Measurements from ENCODE around the gene SPATA24.
"Not testable (repeated sequence)": the region's sequence is repeated elsewhere in the genome, so short reads cannot be mapped to it uniquely, and the experiment has no call there.

The SPATA24 gene

DNA sequence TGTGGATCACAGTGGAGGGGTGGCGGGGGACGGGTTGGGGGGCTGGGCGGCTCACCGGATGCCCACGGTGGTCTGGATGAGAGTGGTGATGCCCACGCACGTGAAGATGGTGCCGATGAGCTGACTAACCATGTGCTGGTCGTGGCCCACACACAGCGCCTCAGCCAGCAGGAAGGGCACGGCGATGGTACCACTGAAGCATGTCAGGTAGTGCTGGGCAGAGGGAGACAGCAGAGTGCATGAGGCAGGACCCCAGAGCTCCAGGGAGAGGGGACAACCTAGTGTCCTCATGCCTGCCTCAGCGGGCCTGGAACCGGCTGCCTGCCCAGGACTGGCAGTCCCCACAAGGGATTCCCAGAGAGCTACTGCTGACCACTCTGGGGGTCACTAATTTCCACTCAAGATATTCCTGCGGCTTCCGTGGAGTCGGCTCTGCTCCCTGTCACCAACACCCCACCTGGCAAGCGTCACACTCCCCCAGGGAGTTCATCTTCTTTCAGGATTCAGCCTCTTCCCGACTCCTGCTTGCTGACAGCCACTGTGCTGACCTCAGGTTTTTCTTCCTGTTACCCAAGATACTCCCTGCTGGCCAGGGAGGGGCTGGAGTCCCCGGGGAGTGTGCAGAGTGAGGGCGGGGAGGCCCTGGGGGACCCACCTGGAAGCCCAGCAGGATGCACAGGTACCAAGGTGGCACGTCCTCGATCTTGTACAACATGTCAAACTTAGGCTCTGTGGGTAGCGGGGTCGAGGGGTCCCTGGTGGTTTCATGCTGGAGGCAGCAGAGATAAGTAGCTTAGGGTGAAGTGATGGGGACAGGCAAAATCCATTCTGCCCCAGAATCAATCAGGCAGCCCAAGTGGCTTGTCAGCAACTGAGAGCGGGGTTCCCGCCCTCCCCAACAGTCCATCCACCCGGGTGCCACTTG is 21.8 kb downstream of the SPATA24 start:
- no peak for DNase-seq

DNA sequence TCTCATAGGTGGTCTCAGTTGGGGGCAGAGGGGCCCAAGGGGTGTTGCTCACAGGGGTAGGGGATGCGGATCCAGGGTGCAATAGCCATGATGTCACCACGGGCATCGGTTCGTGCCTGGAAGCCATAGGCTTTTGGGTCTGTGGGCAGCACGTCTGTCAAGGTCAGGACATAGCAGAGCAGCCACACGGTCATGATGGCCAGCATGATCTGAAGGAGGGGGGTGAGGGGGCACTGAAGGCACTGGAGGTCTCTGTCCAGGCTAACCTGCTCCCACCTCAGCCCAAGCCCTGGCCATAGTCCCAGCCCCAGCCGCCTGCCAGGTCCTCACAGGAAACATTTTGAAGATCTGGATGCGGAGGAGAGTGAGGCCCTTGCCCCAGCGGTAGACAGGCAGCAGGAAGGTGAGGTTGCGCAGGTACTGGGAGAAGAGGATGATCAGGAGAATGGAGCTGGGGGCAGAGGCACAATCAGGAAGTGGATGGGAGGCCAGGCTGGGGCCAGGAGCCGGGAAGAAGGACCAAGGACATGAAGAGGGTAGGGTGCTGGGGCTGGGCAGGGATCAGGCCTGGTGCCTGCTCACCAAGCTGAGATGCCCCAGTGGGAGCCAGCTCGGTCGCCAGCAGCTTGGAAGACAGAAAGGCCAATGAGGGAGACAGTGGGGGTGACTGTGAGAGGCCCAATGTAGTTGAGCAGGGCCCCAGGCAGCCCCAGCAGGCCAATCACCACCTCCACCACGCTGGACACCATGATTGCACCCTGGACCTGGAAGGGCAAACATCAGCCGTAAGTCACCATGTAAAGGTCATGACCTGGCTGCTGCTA is 24.1 kb downstream of the SPATA24 start:
- DNase-seq, result no peak

DNA sequence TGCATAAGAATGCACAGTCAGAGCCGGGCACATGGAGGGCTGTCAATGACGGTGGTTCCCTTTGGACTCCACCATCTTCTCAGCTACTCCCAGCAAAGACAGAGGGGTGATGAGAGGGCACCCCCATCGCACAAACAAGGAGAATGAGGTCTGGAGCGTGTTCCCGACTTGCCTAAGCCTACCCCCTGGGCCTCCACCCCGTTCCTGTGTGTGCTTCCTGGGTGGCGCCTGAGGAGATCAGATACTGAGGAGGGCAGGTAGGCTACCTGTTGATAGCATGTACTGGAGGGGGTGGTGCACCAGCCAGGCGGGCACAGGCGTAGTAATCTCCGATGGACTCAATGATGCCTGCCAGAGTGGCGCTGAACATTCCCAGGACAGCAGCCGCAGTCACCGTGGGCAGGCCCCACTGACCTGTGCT is 24.9 kb downstream of the SPATA24 start:
- DNase-seq, result no peak

DNA sequence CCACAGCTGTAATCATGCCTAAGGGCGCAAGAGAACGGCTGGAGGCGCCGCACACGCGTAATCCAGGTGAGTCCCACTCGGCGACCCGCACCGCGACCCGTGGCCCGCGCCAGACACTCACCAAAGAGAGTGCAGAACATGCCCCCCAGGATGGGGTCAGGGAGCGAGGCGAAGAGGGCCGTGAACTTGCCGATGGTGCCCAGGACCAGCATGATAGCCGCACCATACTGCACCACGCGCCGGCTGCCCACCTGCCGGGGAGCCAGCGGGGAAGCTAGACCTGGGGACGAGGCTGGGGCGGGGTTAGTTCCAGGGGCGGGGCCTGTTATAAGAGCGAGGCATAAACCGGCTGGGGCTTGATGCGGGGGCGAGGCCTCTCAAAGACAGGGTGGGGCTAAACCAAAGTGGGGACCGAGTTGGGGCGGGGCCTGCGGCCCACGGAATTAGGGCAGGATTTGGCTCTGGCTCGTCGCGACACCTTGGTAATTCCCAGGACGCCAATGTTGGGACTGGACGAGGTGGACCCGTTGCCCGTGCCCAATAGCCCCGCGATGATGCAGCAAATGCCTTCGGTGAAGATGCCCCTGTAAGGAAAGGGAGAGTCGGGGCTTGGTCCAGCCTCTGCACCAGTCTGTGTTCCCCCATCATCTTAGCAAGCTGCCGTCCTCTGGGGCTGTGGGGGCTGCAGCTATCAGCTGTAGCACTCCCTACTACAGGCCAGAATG is 25.6 kb downstream of the SPATA24 start:
- no peak for DNase-seq

DNA sequence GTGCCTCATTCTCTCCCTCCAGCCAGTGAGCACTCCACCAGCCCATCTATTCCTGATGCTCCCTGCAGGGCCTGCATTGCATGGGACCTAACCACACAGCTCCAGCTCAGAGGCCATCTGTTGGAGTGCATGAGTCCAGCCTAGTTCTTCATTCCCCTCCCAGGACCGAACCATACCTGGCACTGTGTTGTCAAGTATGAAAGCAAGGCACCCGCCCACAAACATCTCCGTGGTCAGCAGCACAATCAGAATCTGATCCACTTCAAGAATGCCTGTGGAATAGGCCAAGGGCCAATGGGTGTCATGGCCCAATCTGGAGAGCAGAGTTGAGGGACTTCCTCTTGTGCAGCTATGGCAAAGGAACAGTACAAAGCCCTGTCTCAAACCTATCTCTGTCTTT is 26.7 kb downstream of the SPATA24 start:
- DNase-seq, result no peak

DNA sequence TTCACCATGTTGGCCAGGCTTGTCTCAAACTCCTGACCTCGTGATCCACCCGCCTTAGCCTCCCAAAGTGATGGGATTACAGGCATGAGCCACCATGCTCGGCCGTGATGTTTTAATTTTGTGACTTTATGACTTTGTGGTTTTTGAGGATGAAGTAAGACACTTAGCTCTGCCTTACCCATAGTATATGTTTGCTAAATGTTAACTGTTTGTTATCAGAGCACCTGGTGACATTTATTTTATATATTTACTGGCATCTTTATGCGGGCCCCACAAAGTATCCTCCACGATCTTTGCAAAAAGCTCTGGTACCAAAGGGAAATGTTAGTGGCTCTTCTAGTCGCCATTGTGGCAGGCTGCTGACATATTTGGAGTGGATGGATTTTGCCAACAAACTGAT is 27.5 kb downstream of the SPATA24 start:
- no peak for DNase-seq

DNA sequence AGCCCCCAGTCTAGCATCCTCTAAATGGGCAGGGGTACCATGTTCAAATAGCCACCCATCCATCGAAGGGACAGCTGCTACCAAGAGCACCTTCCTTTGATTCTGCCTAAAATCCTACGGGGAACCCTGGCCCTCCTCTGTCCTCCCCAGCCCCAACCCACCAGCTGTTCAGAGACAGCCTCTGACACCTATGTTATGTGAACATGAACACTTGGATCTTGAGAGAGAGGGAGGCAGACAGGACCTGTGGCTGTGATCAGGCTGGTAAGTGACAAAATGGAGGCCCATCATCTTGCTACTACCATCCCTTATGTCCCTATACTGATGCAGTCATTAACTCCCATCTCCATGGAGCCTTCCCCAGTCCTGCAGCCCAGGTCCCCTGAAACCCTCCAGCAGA is 29.0 kb downstream of the SPATA24 start:
- no peak for DNase-seq

DNA sequence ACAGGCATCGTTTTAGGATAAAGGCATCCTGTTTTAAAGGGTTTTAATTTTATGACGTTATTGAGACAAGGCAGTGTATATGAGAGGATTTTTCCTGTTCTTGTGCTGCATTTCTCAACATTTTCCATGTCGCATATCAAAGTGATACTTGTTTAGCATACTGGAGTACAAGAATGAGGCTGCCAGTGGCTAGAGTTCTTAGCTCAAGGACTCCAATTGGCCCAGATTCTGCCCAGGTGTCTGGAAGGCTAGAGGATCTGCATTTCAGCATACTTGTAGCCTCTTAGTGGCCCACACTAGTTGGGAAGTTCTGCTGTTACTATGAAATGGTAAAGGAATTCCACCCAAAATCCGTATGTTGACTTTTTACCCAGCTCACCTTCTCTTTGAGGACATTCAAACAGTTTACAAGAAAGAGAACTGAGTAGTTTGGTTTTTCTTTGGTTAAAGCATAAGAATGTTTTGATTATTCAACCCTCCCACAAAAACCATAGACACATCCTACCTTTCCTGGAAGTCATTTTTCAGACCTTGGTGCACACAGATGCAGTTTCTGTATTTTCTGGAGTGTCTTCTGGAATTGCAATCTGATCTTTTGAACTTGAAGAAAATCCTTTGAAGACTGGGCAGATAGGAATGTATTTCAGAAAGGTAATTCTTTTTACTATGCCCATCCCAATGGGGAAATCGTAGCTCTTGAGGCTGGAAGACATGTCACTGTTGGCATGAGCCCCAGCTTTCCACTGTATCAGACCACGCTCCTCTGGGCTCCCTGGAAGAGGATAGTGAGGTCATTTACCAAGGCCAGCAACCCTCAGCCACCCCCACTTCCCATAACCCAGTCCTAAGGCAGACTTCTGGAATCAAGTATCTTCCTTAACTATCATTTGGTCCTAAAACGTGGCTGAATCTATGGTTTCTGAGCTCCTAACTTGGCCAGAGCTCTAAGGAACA is 32.1 kb downstream of the SPATA24 start:
- no peak for DNase-seq

DNA sequence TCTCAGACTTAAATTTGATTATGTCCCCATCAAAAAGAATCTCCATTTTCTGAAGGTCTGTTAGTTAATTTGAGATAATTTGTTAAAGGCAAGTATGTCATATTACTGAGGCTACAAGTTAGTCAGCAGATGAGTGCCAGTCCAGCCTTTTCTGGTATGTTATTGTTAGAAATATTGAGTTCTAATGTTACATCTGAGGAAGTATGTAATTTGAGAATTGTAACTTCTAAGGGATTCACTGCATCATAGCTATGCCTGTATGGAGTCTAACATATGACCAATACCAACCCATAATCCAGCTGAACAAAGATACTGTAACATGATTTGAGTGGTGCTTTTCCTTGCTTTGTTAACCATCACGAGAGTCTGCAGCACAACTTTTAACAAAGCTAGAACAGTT is 34.7 kb downstream of the SPATA24 start:
- DNase-seq, result no peak

DNA sequence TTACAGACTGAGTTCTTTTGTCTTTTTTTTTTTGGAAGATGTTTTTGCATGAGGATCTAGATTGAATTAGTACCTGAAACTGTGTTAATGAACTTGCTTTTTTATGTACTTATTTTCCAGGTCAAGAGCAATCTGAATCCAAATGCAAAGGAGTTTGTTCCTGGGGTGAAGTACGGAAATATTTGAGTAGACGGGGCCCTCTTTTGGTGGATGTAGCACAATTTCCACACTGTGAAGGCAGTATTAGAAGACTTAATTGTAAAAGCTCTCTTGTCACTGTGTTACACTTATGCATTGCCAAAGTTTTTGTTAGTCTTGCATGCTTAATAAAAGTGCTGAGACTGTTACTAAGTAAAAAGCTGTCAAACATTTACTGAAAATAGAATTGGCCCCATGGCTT is 35.3 kb downstream of the SPATA24 start:
- DNase-seq, result no peak

DNA sequence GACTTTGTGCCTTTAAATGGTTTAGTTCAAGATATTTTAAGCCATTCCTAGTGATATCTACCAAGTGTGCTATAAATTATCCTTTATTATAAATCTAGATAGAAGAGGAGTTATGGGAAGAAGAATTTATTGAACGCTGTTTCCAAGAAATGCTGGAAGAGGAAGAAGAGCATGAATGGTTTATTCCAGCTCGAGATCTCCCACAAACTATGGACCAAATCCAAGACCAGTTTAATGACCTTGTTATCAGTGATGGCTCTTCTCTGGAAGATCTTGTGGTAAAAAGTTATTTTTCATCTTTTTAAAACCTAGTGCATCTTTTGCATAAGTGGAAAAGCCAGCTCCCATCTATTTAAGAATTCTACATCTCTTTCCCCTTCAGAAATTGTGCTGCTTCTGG is 39.4 kb downstream of the SPATA24 start:
- no peak for DNase-seq

DNA sequence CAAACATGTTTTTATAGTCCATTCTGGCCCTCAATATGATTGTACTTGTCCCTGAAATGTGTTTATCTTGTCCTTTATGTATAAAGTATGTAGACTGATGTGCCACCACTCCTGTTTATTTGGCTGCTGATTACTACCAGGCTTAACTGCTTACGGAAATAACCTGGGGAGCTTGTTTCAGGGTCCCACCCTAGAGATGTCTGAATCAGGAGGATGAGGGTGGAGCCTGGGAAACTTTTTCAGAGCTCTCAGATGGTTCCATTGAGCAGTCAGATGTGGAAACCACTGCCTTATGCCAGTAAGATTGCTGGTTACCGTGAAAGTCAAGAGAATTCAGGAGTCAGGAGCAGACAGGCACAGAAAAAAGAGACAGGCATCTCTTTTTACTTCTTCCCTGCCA is 40.0 kb downstream of the SPATA24 start:
- no peak for DNase-seq

DNA sequence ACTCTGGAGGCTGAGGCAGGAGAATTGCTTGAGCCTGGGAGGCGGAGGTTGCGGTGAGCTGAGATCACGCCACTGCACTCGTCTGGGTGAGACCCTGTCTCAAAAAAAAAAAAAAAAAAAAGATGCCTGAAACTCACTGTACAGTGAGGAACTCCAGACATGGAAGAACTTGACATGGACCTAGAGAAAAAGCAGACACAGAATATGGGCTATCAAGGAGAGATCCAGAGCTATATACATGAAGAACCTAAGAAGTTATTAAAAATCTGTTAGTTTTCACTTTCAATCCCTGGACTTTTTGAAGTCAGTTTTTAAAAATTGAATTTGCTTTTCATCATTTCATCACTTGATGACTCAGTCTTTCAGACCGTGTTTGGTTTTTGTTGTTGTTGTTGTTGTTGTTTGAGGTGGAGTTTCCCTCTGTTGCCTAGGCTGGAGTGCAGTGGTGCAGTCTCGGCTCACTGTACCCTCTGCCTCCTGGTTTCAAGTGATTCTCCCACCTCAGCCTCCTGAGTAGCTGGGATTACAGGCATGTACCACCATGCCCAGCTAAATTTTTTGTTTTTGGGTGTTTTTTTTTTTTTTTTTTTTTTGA is 42.0 kb downstream of the SPATA24 start:
- no peak for DNase-seq

DNA sequence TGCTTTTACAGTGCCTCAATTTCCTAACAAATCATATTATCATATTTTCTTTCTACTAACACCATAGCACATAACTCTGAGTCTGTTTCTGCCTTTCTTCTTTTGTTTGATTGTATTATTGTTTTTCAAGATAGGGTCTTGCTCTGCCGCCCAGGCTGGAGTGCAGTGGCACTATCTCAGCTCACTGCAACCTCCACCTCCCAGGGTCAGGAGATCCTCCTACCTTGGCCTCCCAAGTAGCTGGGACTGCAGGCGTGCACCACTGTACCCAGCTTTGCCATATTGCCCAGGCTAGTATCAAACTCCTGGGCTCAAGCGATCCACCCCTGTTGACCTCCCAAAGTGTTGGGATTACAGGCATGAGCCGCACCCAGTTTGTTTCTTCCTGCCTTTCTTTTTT is 43.5 kb downstream of the SPATA24 start:
- no peak for DNase-seq

DNA sequence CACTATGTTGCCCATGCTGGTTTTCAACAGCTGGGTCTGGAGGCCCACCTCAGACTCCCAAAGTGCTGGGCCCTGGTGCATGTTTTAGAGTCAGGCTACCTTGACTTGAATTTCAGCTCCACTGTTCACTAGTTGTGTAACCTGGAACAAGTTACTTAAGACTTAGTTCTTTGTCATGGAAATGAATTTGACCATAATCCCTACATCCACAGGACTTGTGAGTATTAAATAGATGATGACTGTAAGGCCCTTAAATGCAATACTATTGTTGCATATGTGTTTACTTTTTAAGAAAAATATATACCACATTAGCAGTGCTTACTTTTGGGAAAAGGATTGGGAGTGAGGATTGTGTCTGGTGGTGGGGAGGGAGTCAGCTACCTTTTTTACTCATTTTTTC is 45.8 kb downstream of the SPATA24 start:
- DNase-seq, result no peak

DNA sequence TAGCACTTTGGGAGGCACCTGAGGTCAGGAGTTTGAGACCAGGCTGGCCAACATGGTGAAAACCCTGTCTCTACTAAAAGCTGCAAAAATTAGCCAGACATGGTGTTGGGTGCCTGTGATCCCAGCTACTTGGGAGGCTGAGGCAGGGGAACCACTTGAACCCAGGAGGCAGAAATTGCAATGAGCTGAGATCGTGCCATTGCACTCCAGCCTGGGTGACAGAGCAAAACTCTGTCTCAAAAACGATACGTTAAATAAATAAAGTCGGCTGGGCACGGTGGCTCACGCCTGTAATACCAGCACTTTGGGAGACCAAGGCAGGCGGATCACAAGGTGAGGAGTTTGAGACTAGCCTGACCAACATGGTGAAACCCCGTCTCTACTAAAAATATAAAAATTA is 48.0 kb downstream of the SPATA24 start:
- DNase-seq, result not testable (repeated sequence)

DNA sequence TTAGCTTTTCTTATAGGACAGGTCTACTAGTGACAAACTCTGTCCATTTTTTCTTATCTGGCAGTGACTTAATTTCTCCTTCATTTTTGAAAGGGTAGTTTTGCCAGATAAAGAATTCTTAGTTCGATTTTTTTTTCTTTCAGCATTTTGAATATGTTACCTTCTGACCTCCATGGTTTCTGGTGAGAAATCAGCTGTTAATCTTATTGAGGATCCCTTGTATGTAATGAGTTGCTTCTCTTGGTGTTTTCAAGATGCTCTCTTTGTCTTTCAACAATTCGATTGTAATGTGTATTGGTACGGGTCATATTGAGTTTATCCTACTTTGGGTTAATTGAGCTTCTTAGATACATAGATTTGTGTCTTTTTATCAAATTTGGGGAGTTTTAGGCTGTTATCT is 49.7 kb downstream of the SPATA24 start:
- no peak for DNase-seq

DNA sequence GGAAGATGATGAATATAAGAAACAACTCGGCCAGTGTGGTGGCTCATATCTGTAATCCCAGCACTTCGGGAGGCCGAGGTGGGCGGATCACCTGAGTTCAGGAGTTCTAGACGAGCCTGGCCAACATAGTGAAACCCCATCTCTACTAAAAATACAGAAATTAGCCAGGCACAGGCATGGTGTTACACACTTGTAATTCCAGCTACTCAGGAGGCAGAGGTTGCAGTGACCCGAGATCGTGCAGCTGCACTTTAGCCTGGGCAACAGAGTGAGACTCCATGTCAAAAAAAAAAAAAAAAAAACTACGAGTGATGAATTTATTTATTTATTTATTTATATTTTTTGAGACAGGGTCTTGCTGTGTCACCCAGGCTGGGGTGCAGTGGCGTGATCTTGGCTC is 56.0 kb downstream of the SPATA24 start:
- not testable (repeated sequence) for DNase-seq
